Activated naive CD4-positive, alpha-beta T cell treated with anti-CD3 and anti-CD28 coated beads, Interleukin-2, amount 10 ng/mL, durations not matched to agents 7 days and 5 days (primary cell): ENCODE measurements around the gene BRF1.
"Not testable (repeated sequence)": the region's sequence is repeated elsewhere in the genome, so short reads cannot be mapped to it uniquely, and the experiment has no call there.

Experiments used
- CTCF ChIA-PET: fragments of 350-600 bp; sonication (Branson Sonifier 250); formaldehyde crosslinking; loops from one replicate; lab custom pipeline; 2021; ENCODE audit warnings: antibody characterized with exemption; lab: Charles Lee
- DNase-seq: peaks from one replicate; pipeline ENCODE4 v3.0.0-alpha.2; 2020
- H3K27ac Mint-ChIP-seq: one replicate; pipeline ENCODE4 v1.8.0; 2021; ENCODE audit warnings: mild to moderate bottlenecking, moderate library complexity, mixed read lengths
- H3K27me3 Mint-ChIP-seq: one replicate; pipeline ENCODE4 v1.8.0; 2021; ENCODE audit warnings: mild to moderate bottlenecking, mixed read lengths
- H3K36me3 Mint-ChIP-seq: one replicate; pipeline ENCODE4 v1.8.0; 2021; ENCODE audit warnings: mixed read lengths
- H3K4me1 Mint-ChIP-seq: one replicate; pipeline ENCODE4 v1.8.0; 2021; ENCODE audit warnings: mixed read lengths
- H3K4me3 Mint-ChIP-seq: one replicate; pipeline ENCODE4 v1.8.0; 2021; ENCODE audit warnings: mild to moderate bottlenecking, moderate library complexity, mixed read lengths
- H3K9me3 Mint-ChIP-seq: one replicate; pipeline ENCODE4 v1.8.0; 2021; ENCODE audit warnings: mixed read lengths

BRF1 gene

DNA sequence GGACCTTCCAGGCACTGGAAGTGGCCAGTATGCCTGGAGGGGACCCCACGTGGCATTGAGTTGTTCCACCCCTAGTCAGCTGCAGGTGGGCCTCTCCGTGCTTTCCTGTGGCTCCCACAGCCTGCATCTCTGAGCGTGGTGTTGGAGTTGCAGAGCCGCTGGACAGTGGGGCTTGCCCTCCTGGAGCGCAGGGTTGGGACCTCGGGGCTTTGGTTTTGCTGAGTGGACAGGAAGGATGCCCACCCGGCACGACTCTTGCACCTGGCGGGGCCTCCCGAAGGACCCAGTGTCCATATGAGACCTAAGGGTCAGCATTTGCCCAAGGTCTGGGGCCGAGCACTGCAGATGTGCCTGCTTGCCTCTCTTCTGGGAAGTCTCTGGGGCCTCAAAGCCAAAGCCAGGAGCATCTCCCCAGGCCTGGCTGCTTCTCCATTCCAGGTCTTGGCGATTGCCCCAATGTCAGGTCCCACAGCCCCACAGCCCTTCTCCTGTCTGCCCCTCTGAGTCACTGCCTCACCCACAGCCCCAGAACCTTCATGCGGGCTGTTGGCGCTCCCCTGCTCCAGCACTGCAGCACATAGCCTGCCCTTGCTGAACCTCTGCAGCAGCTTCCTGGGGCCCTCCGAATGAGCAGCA is 15.3 kb upstream of the BRF1 start:
- Mint-ChIP-seq H3K27me3 (peaks cover 18% of the 10 kb centered on the region), H3K9me3 (no peaks in the 10 kb centered on the region), H3K36me3 (peaks cover 5% of the 10 kb centered on the region), H3K4me1 (peaks cover 27% of the 10 kb centered on the region), H3K27ac (no peak overlapping the region), H3K4me3 (peak overlapping the region; percentile 87)
- CTCF ChIA-PET = no interaction called here
- no peak for DNase-seq

DNA sequence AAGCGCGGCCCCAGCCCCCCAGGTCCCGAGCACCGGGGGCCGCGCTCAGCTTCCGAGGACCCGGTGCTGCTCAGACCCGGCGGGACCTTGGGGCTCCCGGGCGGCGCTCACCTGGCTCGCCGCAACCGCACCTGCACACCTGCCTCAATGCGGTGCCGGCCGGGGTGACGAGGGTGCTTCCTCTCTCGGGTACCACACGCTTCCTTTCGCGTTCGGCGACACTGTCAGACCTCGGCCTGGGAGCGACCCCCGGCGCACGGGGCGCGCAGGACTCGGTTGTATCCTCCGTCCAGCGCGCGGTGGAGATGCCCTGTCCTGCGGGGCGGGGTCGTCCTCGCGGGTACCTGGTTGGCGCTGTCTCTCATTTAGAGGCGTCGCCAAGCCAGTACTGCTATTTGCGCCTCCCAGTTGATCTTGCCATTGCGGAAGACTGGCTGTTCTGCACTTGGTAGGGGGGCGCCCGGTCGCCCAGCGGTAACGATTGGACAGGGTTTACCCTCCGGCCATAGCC is 14.5 kb upstream of the BRF1 start:
- Mint-ChIP-seq H3K36me3 (peaks cover 5% of the 10 kb centered on the region), H3K4me3 (peak overlapping the region; percentile 87), H3K27me3 (peaks cover 18% of the 10 kb centered on the region), H3K4me1 (peaks cover 27% of the 10 kb centered on the region), H3K27ac (peak overlapping the region; percentile 82), H3K9me3 (no peaks in the 10 kb centered on the region)
- CTCF ChIA-PET = interaction anchor here (1.1 kb wide), 1 partner anchor 113 kb away, joined by 4 read pairs; no protein-coding TSS in a partner anchor
- DNase-seq = peak; percentile 73

GRCh38 chr14:105314287-105315200 is 13.7 kb upstream of the BRF1 start, which contains the start of gene PACS2:
Gene PACS2, plus strand, starts transcription at chr14:105314748. Its CDS starts 171 bp downstream, at chr14:105314919.
- Mint-ChIP-seq H3K36me3 (peaks cover 5% of the 10 kb centered on the region), H3K4me1 (peaks cover 26% of the 10 kb centered on the region), H3K27me3 (peaks cover 18% of the 10 kb centered on the region), H3K9me3 (no peaks in the 10 kb centered on the region), H3K27ac (peak within 1 kb of the TSS; percentile 87), H3K4me3 (peak within 1 kb of the TSS; percentile 87)
- CTCF ChIA-PET = interaction anchor here (1.1 to 1.4 kb wide), 3 partner anchors 9 to 113 kb away, joined by 4 to 6 read pairs (median 4); partner anchors contain the start of gene BRF1
- DNase-seq = peak; percentile 72

GRCh38 chr14:105313381-105314286 is 12.8 kb upstream of the BRF1 start:
- Mint-ChIP-seq H3K27me3 (peaks cover 18% of the 10 kb centered on the region), H3K9me3 (no peaks in the 10 kb centered on the region), H3K4me1 (peaks cover 25% of the 10 kb centered on the region), H3K4me3 (peak overlapping the region; percentile 78), H3K27ac (peak overlapping the region; percentile 87), H3K36me3 (peaks cover 5% of the 10 kb centered on the region)
- CTCF ChIA-PET = interaction anchor here (1.2 to 1.4 kb wide), 2 partner anchors 8 to 13 kb away, joined by 4 to 6 read pairs; partner anchors contain the start of gene BRF1
- no peak for DNase-seq

DNA sequence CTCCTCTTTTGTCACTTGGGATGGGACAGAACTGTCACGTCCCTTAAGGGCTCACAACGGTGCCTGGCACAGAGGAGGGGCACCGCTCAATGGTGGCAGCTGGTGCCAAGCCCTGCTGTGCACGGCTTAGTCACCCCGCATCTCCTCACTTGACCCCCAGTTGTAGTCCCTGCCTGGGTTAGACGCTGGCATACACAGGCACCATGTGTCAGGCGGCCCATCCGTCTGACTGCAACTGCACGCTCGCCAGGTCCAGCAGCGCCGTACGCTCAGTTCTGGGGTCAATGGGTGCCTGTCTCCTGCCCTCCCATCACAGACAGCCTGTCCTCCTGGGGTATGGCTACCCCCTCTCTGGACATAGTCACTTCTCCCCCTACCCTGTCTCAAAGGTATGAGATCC is 12.2 kb upstream of the BRF1 start:
- CTCF ChIA-PET = interaction anchor here (1.4 kb wide), 1 partner anchor 8 kb away, joined by 4 read pairs; no protein-coding TSS in a partner anchor
- Mint-ChIP-seq H3K27me3 (peaks cover 18% of the 10 kb centered on the region), H3K27ac (no peak overlapping the region), H3K4me1 (peaks cover 25% of the 10 kb centered on the region), H3K36me3 (peaks cover 5% of the 10 kb centered on the region), H3K9me3 (no peaks in the 10 kb centered on the region), H3K4me3 (peak overlapping the region; percentile 78)
- DNase-seq = no peak

GRCh38 chr14:105311838-105312237 is 11.0 kb upstream of the BRF1 start:
- Mint-ChIP-seq H3K27me3 (peaks cover 18% of the 10 kb centered on the region), H3K4me3 (no peak overlapping the region), H3K27ac (no peak overlapping the region), H3K4me1 (peaks cover 23% of the 10 kb centered on the region), H3K36me3 (peaks cover 10% of the 10 kb centered on the region), H3K9me3 (no peaks in the 10 kb centered on the region)
- CTCF ChIA-PET = no interaction called here
- no peak for DNase-seq

GRCh38 chr14:105309371-105309770 is 8.6 kb upstream of the BRF1 start:
- DNase-seq = no peak
- Mint-ChIP-seq H3K27me3 (peaks cover 5% of the 10 kb centered on the region), H3K4me3 (no peak overlapping the region), H3K4me1 (peaks cover 23% of the 10 kb centered on the region), H3K36me3 (peaks cover 8% of the 10 kb centered on the region), H3K9me3 (no peaks in the 10 kb centered on the region), H3K27ac (no peak overlapping the region)
- CTCF ChIA-PET = no interaction called here

GRCh38 chr14:105307052-105307727 is 6.4 kb upstream of the BRF1 start:
- H3K4me1 Mint-ChIP-seq = peaks cover 34% of the 10 kb centered on the region
- H3K27me3 Mint-ChIP-seq = no peaks in the 10 kb centered on the region
- H3K9me3 Mint-ChIP-seq = no peaks in the 10 kb centered on the region
- CTCF ChIA-PET = no interaction called here
- H3K27ac Mint-ChIP-seq = no peak overlapping the region
- DNase-seq = no peak
- no peak overlapping the region for H3K4me3 Mint-ChIP-seq
- peaks cover 11% of the 10 kb centered on the region for H3K36me3 Mint-ChIP-seq

DNA sequence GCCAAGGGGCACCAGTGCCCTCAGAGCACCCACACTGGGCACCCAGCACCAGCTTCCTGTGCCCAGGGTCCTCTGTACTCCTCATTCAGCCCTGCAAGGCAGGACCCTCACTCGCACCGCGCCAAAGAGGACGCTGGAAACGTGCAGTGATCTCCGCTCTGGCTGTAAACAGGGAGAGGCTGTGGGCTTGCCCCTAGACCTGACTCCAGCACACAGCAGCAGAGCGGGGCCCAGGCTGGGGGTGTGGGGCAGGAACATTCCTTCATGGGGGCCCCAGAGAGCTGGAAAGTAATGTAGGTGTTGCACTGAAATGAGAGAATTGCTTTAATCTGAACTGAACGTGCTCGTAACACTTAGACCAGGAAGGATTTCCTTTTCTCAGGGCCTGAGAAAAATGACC is 5.0 kb upstream of the BRF1 start:
- H3K36me3 Mint-ChIP-seq = peaks cover 11% of the 10 kb centered on the region
- H3K27me3 Mint-ChIP-seq = no peaks in the 10 kb centered on the region
- CTCF ChIA-PET = interaction anchor here (0.9 to 1.1 kb wide), 2 partner anchors 8 to 24 kb away, joined by 4 to 5 read pairs; no protein-coding TSS in a partner anchor
- peaks cover 40% of the 10 kb centered on the region for H3K4me1 Mint-ChIP-seq
- no peaks in the 10 kb centered on the region for H3K9me3 Mint-ChIP-seq
- H3K27ac Mint-ChIP-seq = no peak overlapping the region
- H3K4me3 Mint-ChIP-seq = no peak overlapping the region
- DNase-seq = no peak

DNA sequence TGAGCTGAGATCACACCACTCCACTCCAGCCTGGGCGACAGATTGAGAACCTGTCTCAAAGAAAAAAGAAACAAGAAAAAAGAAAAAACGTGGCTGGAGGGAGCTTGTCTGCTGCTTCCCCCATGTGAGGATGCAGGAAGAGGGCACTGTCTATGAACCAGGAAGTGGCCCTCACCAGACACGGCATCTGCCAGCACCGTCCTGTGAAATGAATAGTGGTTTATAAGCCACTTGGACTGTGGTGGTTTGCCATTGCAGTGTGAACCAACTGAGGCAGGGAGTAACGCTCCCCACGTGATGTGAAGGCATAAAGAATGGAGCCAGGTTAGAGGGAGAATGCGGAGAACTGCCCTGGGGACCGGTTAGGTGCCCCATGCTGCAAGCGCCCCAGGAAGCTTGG is 4.5 kb upstream of the BRF1 start:
- peak; percentile 46 for DNase-seq
- H3K27ac Mint-ChIP-seq = peak overlapping the region; percentile 85
- CTCF ChIA-PET = interaction anchor here (0.9 to 1.1 kb wide), 2 partner anchors 8 to 24 kb away, joined by 4 to 5 read pairs; no protein-coding TSS in a partner anchor
- peaks cover 40% of the 10 kb centered on the region for H3K4me1 Mint-ChIP-seq
- H3K4me3 Mint-ChIP-seq = no peak overlapping the region
- H3K27me3 Mint-ChIP-seq = no peaks in the 10 kb centered on the region
- H3K36me3 Mint-ChIP-seq = peaks cover 11% of the 10 kb centered on the region
- H3K9me3 Mint-ChIP-seq = no peaks in the 10 kb centered on the region

GRCh38 chr14:105304565-105304964 is 3.8 kb upstream of the BRF1 start:
- CTCF ChIA-PET = interaction anchor here (0.9 to 1.1 kb wide), 2 partner anchors 9 to 23 kb away, joined by 4 to 5 read pairs; no protein-coding TSS in a partner anchor
- H3K36me3 Mint-ChIP-seq = peaks cover 14% of the 10 kb centered on the region
- H3K27me3 Mint-ChIP-seq = no peaks in the 10 kb centered on the region
- no peak overlapping the region for H3K4me3 Mint-ChIP-seq
- peak overlapping the region; percentile 85 for H3K27ac Mint-ChIP-seq
- no peaks in the 10 kb centered on the region for H3K9me3 Mint-ChIP-seq
- H3K4me1 Mint-ChIP-seq = peaks cover 44% of the 10 kb centered on the region
- no peak for DNase-seq

DNA sequence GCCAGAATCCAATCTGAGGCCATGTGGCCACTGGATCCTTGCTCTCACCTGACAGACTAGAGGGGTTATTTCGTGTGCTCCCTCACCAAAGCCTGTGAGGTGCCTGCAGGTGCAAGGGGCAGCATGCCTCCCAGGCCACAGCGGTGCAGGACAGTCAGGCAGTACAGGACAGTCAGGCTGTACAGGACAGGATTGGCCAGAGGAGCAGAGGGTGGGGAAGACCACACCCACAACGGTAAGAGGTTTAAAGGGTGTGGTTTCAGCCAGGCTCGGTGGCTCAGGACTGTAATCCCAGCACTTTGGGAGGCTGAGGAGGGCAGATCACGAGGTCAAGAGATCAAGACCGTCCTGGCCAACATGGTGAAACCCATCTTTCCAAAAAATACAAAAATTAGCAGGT is 3.1 kb upstream of the BRF1 start:
- CTCF ChIA-PET = no interaction called here
- H3K4me3 Mint-ChIP-seq = no peak overlapping the region
- H3K27me3 Mint-ChIP-seq = no peaks in the 10 kb centered on the region
- no peak overlapping the region for H3K27ac Mint-ChIP-seq
- H3K36me3 Mint-ChIP-seq = peaks cover 17% of the 10 kb centered on the region
- peaks cover 49% of the 10 kb centered on the region for H3K4me1 Mint-ChIP-seq
- H3K9me3 Mint-ChIP-seq = no peaks in the 10 kb centered on the region
- no peak for DNase-seq

GRCh38 chr14:105301915-105302249 is 1.1 kb upstream of the BRF1 start:
- not testable (repeated sequence) for DNase-seq, H3K27me3 Mint-ChIP-seq, H3K9me3 Mint-ChIP-seq
- CTCF ChIA-PET = interaction anchor here (2.6 kb wide), 1 partner anchor 12 kb away, joined by 6 read pairs; the partner anchor contains the start of gene PACS2
- Mint-ChIP-seq H3K27ac (peak overlapping the region; percentile 91), H3K4me3 (peak overlapping the region; percentile 89), H3K36me3 (peaks cover 14% of the 10 kb centered on the region), H3K4me1 (peaks cover 59% of the 10 kb centered on the region)
